ENCODE measurements around the gene SLC29A3. TPM values are rescaled to one million over a fixed set of nuclear protein-coding genes. Genes with fewer than 3 reads are reported as not detected.

SLC29A3 gene
- total RNA-seq, 1 experiment from 2014 or later, result 5.9 TPM

DNA sequence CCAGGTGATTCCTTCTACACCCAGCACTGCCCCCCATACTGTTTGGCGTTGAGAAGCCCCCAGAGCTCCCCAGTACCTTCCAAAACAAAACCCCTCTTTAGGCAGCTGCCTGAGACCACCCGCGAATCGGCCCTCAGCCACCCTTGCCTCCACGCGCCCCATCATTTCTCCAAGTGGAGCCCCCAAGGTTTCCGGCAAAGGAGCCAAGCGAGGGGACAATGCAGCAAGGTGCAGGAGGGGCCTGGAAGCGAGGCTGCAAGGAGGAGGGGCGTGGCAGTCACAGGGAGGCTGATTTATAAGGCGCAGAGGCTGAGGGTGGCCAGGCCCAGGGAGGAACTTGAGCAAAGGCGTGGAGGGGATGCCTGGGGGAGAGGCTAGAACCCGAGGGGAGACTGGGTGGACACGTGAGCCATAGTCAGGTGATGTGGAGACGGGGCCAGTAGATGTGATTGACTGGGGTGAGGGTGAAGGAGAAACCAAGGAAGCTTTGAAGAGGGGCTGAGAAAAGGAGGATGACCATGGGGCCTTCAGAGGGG, 16.2 kb downstream of the SLC29A3 start:
- no peaks in the 10 kb centered on the region for H3K36me3 ChIP-seq (ENCODE audit: control insufficient read depth in 1 of 2, insufficient read depth in 2 of 2, low read length in 2 of 2)
- H3K4me1 ChIP-seq (ENCODE audit: control insufficient read depth in 1 of 2, insufficient read depth in 2 of 2, low read length in 2 of 2), result peaks cover 17% of the 10 kb centered on the region in 2 experiments
- H4K20me1 ChIP-seq (ENCODE audit: insufficient read depth), result no peaks in the 10 kb centered on the region
- H3K79me2 ChIP-seq (ENCODE audit: insufficient read depth, low read length), result no peaks in the 10 kb centered on the region
- no peak overlapping the region for H3K4me3 ChIP-seq (replicated peaks in 1 of 2; ENCODE audit: low read depth in 1 of 2, low read length in 2 of 2)
- no peak overlapping the region for H2AFZ ChIP-seq (ENCODE audit: low read depth, low read length, poor library complexity, severe bottlenecking)
- ChIA-PET CTCF (no interaction called here), RAD21 (ENCODE audit: low non-redundant PET in 1 of 2, low total read pairs in 2 of 2, uncharacterized antibody in 2 of 2, unreplicated experiment in 2 of 2) (no interaction called here), POLR2A (no interaction called here)
- no peak overlapping the region for H3K9ac ChIP-seq (ENCODE audit: low read length)
- DNase-seq (ENCODE audit: low read depth, low spot score) (no peak), ATAC-seq (no peak)
- intact Hi-C loops (cut with micrococcal nuclease), result no loop called here
- no peak overlapping the region for H3K27ac ChIP-seq (ENCODE audit: low read depth, low read length)
- no peaks in the 10 kb centered on the region for H3K9me3 ChIP-seq (ENCODE audit: control insufficient read depth in 1 of 2, insufficient read depth in 1 of 2, low read depth in 1 of 2, low read length in 2 of 2)
- no peak for TF ChIP-seq POLR2AphosphoS5 (IDR thresholded peaks at IDR 0.05; ENCODE audit: low read depth, low read length)
- no peaks in the 10 kb centered on the region for H3K9me2 ChIP-seq (ENCODE audit: insufficient read depth)
- BruUV-seq (replicated peaks), result no TSS peak
- H3K27me3 ChIP-seq (ENCODE audit: insufficient read depth, low read length), result no peaks in the 10 kb centered on the region
- no peak overlapping the region for H3K4me2 ChIP-seq (ENCODE audit: low read length)

DNA sequence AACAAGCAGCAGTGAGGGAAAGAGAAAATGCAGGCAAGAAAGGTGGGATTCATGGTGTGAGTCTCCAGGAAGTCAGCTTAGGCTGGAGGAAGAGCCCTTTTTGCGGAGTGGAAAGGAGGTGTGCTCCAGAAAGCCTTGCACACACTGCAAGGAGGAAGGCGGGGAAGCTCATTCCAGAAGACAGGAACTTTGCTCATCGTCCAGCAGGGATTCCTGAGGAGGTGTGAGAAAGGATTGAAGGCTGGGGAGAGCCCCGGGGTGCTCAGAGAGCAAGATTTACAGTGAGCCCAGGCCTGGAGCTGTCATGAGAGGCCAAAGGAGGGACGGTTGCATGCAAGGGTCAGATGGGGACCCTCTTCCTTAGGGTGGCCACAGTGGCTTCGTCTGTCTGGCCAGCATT, 17.6 kb downstream of the SLC29A3 start:
- no TSS peak for BruUV-seq (replicated peaks)
- DNase-seq (ENCODE audit: low read depth, low spot score) (no peak), ATAC-seq (no peak)
- H3K4me3 ChIP-seq (replicated peaks in 1 of 2; ENCODE audit: low read depth in 1 of 2, low read length in 2 of 2), result no peak overlapping the region
- no peak overlapping the region for H3K27ac ChIP-seq (ENCODE audit: low read depth, low read length)
- H3K9me2 ChIP-seq (ENCODE audit: insufficient read depth), result no peaks in the 10 kb centered on the region
- H3K4me1 ChIP-seq (ENCODE audit: control insufficient read depth in 1 of 2, insufficient read depth in 2 of 2, low read length in 2 of 2), result peaks cover 22 to 26% of the 10 kb centered on the region in 2 experiments
- H2AFZ ChIP-seq (ENCODE audit: low read depth, low read length, poor library complexity, severe bottlenecking), result no peak overlapping the region
- no peaks in the 10 kb centered on the region for H3K36me3 ChIP-seq (ENCODE audit: control insufficient read depth in 1 of 2, insufficient read depth in 2 of 2, low read length in 2 of 2)
- no peaks in the 10 kb centered on the region for H3K27me3 ChIP-seq (ENCODE audit: insufficient read depth, low read length)
- POLR2A ChIA-PET, result no interaction called here
- RAD21 ChIA-PET (ENCODE audit: low non-redundant PET in 1 of 2, low total read pairs in 2 of 2, uncharacterized antibody in 2 of 2, unreplicated experiment in 2 of 2), result no interaction called here
- H3K4me2 ChIP-seq (ENCODE audit: low read length), result no peak overlapping the region
- no peak overlapping the region for H3K9ac ChIP-seq (ENCODE audit: low read length)
- no peaks in the 10 kb centered on the region for H3K79me2 ChIP-seq (ENCODE audit: insufficient read depth, low read length)
- intact Hi-C loops (cut with micrococcal nuclease), result no loop called here
- H3K9me3 ChIP-seq (ENCODE audit: control insufficient read depth in 1 of 2, insufficient read depth in 1 of 2, low read depth in 1 of 2, low read length in 2 of 2), result no peaks in the 10 kb centered on the region
- no peaks in the 10 kb centered on the region for H4K20me1 ChIP-seq (ENCODE audit: insufficient read depth)
- CTCF ChIA-PET, result no interaction called here
- no peak for TF ChIP-seq YY1 (IDR thresholded peaks at IDR 0.05; ENCODE audit: extremely low read depth, insufficient replicate concordance, low read depth, low read length)
- TF ChIP-seq, protein P1, sequence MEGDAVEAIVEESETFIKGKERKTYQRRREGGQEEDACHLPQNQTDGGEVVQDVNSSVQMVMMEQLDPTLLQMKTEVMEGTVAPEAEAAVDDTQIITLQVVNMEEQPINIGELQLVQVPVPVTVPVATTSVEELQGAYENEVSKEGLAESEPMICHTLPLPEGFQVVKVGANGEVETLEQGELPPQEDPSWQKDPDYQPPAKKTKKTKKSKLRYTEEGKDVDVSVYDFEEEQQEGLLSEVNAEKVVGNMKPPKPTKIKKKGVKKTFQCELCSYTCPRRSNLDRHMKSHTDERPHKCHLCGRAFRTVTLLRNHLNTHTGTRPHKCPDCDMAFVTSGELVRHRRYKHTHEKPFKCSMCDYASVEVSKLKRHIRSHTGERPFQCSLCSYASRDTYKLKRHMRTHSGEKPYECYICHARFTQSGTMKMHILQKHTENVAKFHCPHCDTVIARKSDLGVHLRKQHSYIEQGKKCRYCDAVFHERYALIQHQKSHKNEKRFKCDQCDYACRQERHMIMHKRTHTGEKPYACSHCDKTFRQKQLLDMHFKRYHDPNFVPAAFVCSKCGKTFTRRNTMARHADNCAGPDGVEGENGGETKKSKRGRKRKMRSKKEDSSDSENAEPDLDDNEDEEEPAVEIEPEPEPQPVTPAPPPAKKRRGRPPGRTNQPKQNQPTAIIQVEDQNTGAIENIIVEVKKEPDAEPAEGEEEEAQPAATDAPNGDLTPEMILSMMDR (IDR thresholded peaks at IDR 0.05 in 2 of 3, conservative IDR thresholded peaks at IDR 0.05 in 1 of 3; ENCODE audit: borderline replicate concordance in 1 of 3, insufficient read depth in 1 of 3, low read depth in 2 of 3, low read length in 2 of 3), result no peak
- no peak for TF ChIP-seq SP1 (IDR thresholded peaks at IDR 0.05; ENCODE audit: low read depth)
- TF ChIP-seq, protein P2, sequence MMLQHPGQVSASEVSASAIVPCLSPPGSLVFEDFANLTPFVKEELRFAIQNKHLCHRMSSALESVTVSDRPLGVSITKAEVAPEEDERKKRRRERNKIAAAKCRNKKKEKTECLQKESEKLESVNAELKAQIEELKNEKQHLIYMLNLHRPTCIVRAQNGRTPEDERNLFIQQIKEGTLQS (IDR thresholded peaks at IDR 0.05), result no peak
- no peak for TF ChIP-seq POLR2A (IDR thresholded peaks at IDR 0.05; ENCODE audit: borderline replicate concordance, extremely low read depth, insufficient read depth, insufficient read length)
- TF ChIP-seq JUND (IDR thresholded peaks at IDR 0.05), result no peak
- TF ChIP-seq, protein P3, sequence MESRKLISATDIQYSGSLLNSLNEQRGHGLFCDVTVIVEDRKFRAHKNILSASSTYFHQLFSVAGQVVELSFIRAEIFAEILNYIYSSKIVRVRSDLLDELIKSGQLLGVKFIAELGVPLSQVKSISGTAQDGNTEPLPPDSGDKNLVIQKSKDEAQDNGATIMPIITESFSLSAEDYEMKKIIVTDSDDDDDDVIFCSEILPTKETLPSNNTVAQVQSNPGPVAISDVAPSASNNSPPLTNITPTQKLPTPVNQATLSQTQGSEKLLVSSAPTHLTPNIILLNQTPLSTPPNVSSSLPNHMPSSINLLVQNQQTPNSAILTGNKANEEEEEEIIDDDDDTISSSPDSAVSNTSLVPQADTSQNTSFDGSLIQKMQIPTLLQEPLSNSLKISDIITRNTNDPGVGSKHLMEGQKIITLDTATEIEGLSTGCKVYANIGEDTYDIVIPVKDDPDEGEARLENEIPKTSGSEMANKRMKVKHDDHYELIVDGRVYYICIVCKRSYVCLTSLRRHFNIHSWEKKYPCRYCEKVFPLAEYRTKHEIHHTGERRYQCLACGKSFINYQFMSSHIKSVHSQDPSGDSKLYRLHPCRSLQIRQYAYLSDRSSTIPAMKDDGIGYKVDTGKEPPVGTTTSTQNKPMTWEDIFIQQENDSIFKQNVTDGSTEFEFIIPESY (IDR thresholded peaks at IDR 0.05; ENCODE audit: extremely low read depth, insufficient replicate concordance, low read length), result no peak
- no peak for TF ChIP-seq FOSL1 (IDR thresholded peaks at IDR 0.05; ENCODE audit: low read depth)
- no peak for TF ChIP-seq EGR1 (IDR thresholded peaks at IDR 0.05; ENCODE audit: low read depth)
- TF ChIP-seq ZNF274 (IDR thresholded peaks at IDR 0.05; ENCODE audit: low read depth, low read length), result no peak
- TF ChIP-seq TCF7L2 (IDR thresholded peaks at IDR 0.05; ENCODE audit: borderline replicate concordance, extremely low read depth, insufficient read depth, insufficient read length), result no peak
- TF ChIP-seq SRF (IDR thresholded peaks at IDR 0.05; ENCODE audit: low read depth), result no peak
- TF ChIP-seq CEBPB (IDR thresholded peaks at IDR 0.05; ENCODE audit: low read depth), result no peak
- no peak for TF ChIP-seq ZFX (IDR thresholded peaks at IDR 0.05)
- TF ChIP-seq CBX3 (IDR thresholded peaks at IDR 0.05; ENCODE audit: low read depth), result no peak
- no peak for TF ChIP-seq EZH2 (IDR thresholded peaks at IDR 0.05)
- no peak for TF ChIP-seq EZH2phosphoT487 (IDR thresholded peaks at IDR 0.05; ENCODE audit: borderline replicate concordance)
- TF ChIP-seq, protein P4, sequence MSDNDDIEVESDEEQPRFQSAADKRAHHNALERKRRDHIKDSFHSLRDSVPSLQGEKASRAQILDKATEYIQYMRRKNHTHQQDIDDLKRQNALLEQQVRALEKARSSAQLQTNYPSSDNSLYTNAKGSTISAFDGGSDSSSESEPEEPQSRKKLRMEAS (IDR thresholded peaks at IDR 0.05), result no peak
- TF ChIP-seq POLR2AphosphoS5 (IDR thresholded peaks at IDR 0.05; ENCODE audit: low read depth, low read length), result no peak
